NCI-H510A treated with DMSO at 0.1 percent for 48 hours (cell line): ENCODE measurements around the gene TM9SF4.
"Not testable (repeated sequence)": the region's sequence is repeated elsewhere in the genome, so short reads cannot be mapped to it uniquely, and the experiment has no call there.

ENCODE experiments used
- DNase-seq: peaks from one replicate; lab custom pipeline; 2025; lab: John Stamatoyannopoulos, UW

Gene TM9SF4

DNA sequence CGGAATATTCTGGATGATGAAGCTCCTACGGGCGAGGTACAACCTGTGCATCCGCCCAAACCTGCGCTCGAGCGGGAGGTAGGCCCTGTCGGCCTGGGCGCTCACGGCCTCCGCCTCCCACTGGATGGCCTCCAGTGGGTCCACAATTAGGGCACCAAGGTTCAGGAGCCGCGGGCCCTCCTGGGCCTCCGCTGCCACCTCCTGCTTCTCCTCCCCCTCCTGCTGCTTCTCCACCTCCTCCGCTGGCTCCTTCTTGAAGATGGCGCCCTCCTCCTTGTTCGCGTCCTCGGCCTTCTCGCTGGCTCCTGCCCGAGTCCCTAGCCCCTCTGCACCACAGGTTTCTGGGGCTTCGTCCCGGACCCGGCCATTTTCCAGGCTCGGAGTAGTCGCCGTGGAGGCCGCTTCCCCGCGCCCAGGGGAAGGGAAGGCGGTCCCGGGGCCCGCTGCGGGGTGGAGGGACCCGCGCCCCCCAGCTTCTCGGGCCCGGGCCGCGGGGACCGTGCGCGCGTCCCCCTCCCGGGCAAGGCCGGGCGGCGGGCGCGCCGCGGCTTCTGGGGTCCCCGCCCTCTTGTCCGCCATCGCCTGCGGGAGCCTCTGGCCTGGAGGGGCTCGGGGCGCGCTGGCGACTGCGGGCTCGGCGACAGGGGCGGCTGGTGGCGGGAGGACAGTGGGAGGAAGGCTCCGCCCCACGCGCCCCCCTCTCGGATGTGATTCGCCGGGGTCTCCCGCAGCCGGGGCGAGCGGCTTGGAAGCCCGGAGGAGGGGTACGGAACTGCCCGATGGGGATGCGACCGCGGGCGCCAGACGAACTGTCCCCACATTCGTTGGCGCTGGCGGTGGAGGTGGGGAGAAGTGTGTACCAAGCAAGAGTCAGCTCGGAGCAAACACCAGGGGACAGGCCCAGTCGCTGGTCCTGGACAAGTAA is 80.4 kb downstream of the TM9SF4 start:
- DNase-seq, result peak; percentile 32

DNA sequence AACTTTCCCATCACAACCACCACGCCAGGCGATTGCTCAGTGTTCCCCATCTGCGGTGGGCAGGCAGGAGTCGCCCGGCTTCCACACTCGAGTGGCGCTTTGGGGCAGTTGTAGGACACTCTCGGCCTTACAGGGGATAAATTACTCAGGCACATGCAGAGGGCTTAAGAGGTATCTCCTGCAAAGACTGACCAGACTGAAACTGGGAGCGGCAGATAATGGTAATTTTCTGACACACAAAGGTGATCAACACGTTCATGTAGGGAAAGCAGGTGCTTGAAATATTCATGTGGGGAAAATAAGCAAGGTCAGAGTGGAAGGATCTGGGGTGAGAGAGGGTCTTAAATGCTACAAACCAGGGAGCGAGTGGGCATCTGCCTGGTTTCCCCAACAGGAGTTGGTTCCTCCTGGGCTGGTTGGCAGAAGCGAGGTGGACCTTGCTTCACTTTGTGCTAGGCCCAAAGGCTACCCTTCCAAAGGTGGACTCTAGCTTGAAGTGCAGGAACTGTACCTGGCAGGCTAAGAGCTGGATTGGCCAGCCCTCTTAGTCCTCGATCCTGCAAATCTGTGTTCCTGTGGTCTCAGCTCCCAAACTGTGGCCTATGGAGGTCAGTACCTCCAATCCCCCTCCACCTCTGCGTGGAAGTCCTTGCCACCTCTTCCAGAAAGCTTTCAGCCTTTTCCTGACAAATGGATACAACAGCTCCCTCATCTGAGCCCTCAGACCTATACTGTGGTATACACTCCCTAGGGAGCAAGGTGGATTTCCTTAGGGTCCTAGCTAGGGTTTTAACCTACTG is 81.3 kb downstream of the TM9SF4 start:
- no peak for DNase-seq

GRCh38 chr20:32191422-32191821 is 81.9 kb downstream of the TM9SF4 start:
- DNase-seq, result no peak

- DNase-seq, result no peak
Observed at GRCh38 chr20:32191873-32192272, 82.4 kb downstream of the TM9SF4 start.

GRCh38 chr20:32192698-32193097 is 83.2 kb downstream of the TM9SF4 start:
- DNase-seq, result no peak

DNA sequence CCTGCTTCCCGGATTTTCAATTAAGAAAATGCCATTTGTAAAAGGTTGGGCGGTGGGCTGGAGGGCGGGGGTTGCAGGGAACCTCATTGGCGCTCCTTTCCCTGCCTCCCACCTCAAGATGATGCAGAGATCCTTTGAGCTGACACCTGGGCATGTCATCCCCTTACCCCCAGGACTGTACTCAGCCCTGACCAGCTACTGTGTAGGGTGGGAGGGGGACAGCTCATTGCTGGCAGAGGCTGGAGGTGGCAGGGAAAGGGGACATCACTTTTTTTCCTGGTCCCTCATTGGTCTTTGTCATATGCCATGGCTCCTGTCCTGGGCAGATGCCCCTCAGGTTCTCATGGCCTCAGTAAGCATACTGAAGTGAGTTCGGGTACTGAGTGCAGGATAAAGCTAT is 83.8 kb downstream of the TM9SF4 start:
- DNase-seq, result not testable (repeated sequence)

DNA sequence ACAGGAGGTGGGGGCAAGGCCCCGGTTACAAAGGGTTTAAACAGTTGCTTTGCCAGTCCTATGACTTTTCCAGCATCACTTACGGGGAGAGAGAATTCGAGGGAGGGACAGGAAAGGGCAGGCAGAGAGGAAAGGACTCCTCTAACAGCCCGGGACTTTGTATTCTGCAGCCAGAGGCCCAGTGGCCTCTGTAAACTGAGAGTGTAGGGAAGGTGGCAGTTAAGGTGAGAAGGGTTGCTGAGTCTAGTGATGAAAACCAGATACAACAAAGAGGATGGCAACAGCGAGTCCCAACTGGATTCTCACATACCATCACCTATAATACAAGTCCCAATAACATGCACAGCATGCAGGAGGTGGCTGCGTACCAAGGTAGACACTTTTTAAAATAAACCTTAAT is 84.5 kb downstream of the TM9SF4 start:
- no peak for DNase-seq

DNA sequence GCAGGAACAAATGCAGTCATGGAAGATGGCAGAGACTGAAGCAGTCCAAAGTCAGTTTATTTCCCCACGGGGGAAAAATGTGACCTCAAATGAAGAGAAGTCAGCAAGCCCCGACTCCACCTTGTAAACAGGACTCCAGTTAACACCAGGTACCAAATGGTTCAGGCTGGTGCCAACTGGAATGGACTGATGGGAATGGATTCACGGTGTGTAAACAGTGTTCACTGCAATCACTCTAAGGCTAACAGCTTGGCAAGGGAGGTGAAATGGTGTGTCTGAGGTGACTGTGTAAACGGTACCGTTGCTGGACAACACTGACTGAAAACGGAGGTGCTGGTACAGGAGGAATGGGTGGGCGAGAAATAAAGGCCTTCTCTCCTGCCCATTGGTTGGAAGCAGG is 86.1 kb downstream of the TM9SF4 start:
- no peak for DNase-seq

DNA sequence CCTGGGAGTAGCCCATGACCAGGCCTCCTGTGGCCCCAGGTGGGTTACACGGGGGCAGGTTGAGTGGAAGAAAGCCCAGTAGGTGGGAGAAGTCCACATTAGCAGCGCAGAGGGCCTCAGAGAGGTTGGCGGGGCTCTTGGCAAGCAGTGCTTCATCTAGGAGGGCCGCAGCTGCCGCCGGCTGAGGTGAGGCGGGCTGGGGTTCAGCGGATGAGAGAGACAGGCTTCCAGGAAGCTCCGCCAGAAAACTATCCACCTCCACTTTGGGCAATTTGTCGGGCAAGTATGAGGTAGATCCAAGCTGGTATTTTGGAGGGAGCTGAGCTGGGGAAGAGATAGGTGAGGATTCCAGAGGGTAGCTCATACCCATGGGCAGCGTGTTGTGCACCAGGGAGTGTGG is 87.1 kb downstream of the TM9SF4 start:
- DNase-seq, result not testable (repeated sequence)

DNA sequence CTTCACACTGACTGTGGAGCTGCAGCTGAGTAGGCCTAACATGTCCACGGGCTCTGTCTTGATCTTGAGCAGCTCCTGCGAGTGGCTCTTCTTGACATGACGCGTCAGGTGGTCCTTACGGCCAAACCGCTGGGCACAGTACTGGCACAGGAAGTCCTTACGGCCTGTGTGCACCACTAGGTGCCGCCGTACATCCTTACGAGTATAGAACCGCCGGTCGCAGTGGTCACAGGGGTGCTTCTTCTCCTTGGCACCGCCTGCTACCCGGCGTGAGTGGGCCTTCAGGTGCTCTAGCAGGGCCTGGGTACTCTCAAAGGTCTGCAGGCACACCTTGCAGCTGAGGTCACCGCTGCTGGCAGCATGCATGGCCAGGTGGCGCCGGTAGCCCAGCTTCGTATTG is 87.6 kb downstream of the TM9SF4 start:
- DNase-seq, result not testable (repeated sequence)

DNA sequence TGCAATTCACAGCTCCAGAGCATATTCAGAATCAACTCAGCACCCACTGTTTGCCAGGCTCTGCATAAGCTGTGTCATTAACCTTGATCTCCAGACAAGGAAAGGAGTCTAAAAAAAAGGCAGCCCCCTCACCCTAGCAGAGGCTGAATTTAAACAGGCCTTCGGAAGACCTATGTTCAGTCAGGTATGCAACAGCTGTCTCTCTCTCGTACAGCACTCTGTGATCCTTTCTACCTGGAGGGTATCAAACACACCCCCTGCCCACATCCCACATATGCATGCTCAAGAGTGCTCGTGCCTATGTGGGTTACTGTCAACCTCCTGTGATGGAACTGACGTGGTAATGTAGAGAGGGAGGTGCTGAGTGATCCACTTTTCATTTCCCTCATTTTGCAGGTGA is 89.5 kb downstream of the TM9SF4 start:
- DNase-seq, result no peak

GRCh38 chr20:32201296-32201976 is 91.9 kb downstream of the TM9SF4 start:
- DNase-seq, result no peak

DNA sequence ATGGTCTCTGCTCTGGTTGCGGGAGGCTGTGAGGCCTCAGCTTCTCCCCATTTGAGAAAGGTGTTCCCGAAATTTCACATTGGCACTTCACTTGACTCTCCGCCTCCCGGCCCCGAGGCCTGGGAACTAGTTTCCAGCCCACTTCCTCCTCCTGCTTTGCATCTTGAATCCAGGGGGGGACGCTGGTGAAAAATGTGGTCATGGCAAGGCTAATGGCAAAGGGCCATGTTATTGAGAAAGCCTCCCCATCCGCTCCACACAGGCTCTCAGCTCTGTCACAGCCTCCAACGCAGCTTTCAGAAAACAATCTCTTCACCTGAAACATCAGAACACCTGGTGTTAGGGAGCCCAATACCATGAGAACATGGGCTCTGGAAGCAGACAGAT is 92.5 kb downstream of the TM9SF4 start:
- DNase-seq, result no peak

DNA sequence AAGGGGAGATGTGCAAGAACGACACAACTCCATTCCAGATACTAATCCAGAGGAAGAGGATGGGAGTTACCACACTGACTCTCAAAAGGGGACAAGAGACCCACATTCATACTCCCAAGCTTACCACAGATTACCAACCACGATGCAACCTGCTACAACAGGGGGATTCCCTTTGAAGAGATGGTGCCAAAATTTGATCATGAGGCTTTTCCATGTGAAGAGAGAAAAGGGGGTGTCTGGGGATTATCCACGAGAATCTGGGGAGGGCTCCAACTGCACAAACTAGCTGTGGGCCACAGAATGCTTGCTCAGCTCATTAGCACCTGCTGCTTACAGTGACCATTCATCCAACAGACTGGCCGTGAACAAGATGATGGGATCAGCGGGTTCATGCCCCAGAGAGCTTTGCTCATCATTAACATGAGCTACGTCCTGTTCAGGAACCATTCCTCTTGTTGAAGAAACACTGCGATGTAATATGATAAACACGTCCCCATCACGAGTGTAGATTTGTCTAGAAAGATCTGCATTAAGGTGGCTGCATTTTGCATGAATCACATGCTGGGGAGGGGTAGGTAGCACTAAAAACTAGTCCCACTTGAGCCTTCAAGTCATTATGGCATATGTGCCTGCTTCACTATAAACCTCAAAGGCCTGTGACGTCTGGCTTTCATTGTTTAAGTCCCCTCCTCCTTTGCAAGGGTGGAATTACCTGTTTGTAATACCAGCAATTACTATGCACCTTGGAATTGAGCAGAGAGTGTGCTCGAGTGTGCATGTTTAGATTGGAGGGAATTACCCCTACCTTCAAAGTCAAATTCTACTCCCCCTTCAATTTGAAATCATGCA is 94.1 kb downstream of the TM9SF4 start:
- peak; percentile 67 for DNase-seq

DNA sequence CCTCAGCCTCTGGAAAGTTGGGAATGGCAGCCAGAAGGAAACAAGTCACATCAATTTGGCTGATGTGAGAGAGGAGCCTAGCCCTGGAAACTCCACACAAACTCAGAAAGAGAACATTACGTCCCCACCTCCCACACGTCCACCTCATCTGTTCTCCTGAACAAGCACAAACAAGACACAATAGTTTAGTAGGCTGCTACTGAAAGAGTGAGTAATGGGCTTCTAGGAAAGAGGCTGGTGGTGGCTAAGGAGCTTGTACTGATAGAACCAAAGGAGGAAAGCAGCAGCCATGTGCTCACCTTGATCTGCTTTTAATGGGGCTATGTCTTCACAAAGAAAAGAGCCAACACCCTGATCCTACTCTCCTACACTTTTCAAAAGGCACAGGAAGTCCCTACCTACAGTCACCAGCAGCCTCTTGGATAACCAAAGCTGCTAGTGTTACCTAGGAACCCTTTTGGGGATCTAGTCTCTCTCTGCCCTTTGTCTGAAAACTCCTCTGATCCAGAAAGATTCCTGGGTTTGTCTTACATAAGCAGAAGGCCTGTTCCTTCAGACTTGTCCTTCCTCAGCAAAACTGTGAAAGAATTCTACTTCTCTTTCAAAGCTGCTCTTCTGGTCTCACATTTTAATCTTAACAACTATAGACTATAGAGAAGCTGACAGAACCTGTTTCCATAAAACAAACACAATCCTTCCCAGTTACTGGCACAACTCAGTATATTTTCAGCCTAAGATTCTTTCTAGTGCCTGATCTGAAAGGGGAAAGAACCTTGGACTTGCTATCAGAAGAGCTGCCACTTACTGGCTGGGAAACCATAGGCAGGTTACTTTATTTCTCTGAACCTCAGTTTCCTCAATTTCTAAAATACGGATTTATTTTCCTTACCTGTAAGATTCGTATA is 94.9 kb downstream of the TM9SF4 start:
- peak; percentile 10 for DNase-seq

DNA sequence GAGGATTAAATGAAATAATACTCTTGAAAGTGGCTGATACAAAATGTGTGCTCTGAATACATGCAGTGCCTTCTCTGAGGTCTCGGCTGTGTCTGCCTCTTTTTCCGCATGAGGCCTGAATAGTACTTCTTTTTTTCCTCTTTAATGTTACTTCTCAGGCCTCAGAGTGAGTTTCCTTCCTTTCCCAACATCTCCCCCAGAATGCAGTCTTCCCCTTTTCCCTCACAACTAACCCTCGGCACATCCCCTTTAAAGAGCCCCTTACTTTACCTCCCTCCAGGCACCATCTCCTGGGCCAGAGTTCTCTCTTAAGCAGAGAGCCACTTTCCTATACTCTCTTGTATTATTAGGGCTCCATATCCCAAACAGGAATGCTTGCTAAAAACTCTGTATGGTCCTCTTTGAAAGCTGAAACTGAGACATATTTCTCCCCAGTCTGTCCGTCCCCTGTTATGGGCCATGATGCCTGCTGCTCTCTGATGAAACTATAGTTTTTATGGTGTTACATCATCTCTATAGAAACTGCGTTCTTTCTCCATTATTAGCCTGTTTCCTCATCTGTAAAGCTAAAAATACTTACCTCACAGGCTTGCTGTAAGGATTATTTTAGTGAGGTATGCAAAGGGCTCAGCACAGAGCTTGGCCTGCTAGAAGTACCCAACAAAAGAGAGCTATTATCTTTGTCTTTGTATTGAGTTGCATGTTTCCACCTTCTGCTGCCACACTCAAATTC is 95.8 kb downstream of the TM9SF4 start:
- DNase-seq, result no peak

- DNase-seq, result no peak
Observed at GRCh38 chr20:32205843-32206759, 96.6 kb downstream of the TM9SF4 start.

- DNase-seq, result no peak
Observed at GRCh38 chr20:32206760-32207625, 97.5 kb downstream of the TM9SF4 start.
